Measurements from ENCODE around the gene GATA5.

Gene GATA5

GRCh38 chr20:62472941-62473585 is 2.7 kb downstream of the GATA5 start:
- DNase-seq (ENCODE audit: low read depth, low spot score): no peak

- no peak for DNase-seq (ENCODE audit: low read depth, low spot score)
Measured at GRCh38 chr20:62472138-62472940, 3.5 kb downstream of the GATA5 start.

- no peak for DNase-seq (ENCODE audit: low read depth, low spot score)
Measured at GRCh38 chr20:62470459-62470858, 5.3 kb downstream of the GATA5 start.

GRCh38 chr20:62470001-62470400 is 5.8 kb downstream of the GATA5 start:
- DNase-seq (ENCODE audit: low read depth, low spot score): no peak

GRCh38 chr20:62469352-62469751 is 6.4 kb downstream of the GATA5 start:
- DNase-seq (ENCODE audit: low read depth, low spot score): no peak

- DNase-seq (ENCODE audit: low read depth, low spot score): no peak
Measured at GRCh38 chr20:62466806-62467537, 8.8 kb downstream of the GATA5 start.

GRCh38 chr20:62466072-62466760 is 9.6 kb downstream of the GATA5 start:
- no peak for DNase-seq (ENCODE audit: low read depth, low spot score)

- DNase-seq (ENCODE audit: low read depth, low spot score): no peak
Measured at GRCh38 chr20:62464990-62465389, 10.8 kb downstream of the GATA5 start.

- no peak for DNase-seq (ENCODE audit: low read depth, low spot score)
Measured at GRCh38 chr20:62464425-62464770, 11.4 kb downstream of the GATA5 start.

- DNase-seq (ENCODE audit: low read depth, low spot score): no peak
Measured at GRCh38 chr20:62463651-62464424, 12.0 kb downstream of the GATA5 start.

GRCh38 chr20:62462976-62463592 is 12.7 kb downstream of the GATA5 start:
- DNase-seq (ENCODE audit: low read depth, low spot score): no peak

- DNase-seq (ENCODE audit: low read depth, low spot score): no peak
Measured at GRCh38 chr20:62461834-62462233, 14.0 kb downstream of the GATA5 start.

GRCh38 chr20:62461157-62461556 is 14.6 kb downstream of the GATA5 start:
- DNase-seq (ENCODE audit: low read depth, low spot score): no peak

GRCh38 chr20:62460678-62461077 is 15.1 kb downstream of the GATA5 start:
- DNase-seq (ENCODE audit: low read depth, low spot score): no peak

- DNase-seq (ENCODE audit: low read depth, low spot score): no peak
Measured at GRCh38 chr20:62459488-62459887, 16.3 kb downstream of the GATA5 start.

- DNase-seq (ENCODE audit: low read depth, low spot score): no peak
Measured at GRCh38 chr20:62458275-62459251, 17.2 kb downstream of the GATA5 start.

GRCh38 chr20:62457831-62458230 is 18.0 kb downstream of the GATA5 start:
- DNase-seq (ENCODE audit: low read depth, low spot score): no peak

GRCh38 chr20:62457098-62457497 is 18.7 kb downstream of the GATA5 start:
- no peak for DNase-seq (ENCODE audit: low read depth, low spot score)

GRCh38 chr20:62455929-62456328 is 19.9 kb downstream of the GATA5 start:
- DNase-seq (ENCODE audit: low read depth, low spot score): no peak
